ENCODE measurements around the gene RELN. TPM values are rescaled to one million over a fixed set of nuclear protein-coding genes. Genes with fewer than 3 reads are reported as not detected.

The RELN gene
- total and polyA plus RNA-seq, 2 donors (not counting 1 experiment from before 2014, with no cell fraction given): not detected

DNA sequence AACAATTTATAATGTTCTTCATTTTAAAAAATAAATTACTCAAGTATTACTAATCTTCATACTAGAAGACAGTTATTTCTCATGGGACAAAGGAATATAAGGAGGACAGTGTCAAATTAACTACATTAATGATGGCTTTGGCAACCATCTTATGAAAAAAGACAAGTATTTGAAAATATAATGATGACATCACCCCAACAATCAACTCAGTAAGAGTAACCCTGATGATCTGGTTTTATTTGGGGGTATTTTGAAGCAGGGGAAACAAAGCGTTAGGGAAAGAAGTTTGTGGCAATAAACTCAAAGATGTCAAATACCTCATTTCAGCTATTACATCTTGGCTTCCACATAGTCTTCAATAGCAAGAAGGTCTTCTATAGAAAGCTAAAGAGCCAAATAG is 29.0 kb upstream of the RELN start:
- POLR2A ChIA-PET: no interaction called here
- WGBS (ENCODE audit: insufficient coverage): no CpG with 5 or more reads among the region's 1 CpG
- CTCF ChIA-PET: no interaction called here
- Mint-ChIP-seq H3K4me3 (no peak overlapping the region), H3K27me3 (peaks cover 4% of the 10 kb centered on the region), H3K27ac (no peak overlapping the region), H3K9me3 (ENCODE audit: insufficient read depth) (no peaks in the 10 kb centered on the region), H3K4me1 (no peaks in the 10 kb centered on the region)
- H3K9ac ChIP-seq (ENCODE audit: low read length): no peak overlapping the region
- no peaks in the 10 kb centered on the region for H3K79me2 ChIP-seq (ENCODE audit: control insufficient read depth, insufficient read depth, low read length)
- ATAC-seq (ENCODE audit: low read depth) (no peak), DNase-seq (no peak)
- no peaks in the 10 kb centered on the region for H3K36me3 ChIP-seq (replicated peaks in 1 of 2; ENCODE audit: control extremely low read depth in 1 of 2, control insufficient read depth in 1 of 2, extremely low read depth in 1 of 2, insufficient read depth in 2 of 2, low read length in 1 of 2)
- H3K4me1 ChIP-seq (ENCODE audit: control insufficient read depth in 2 of 2, insufficient read depth in 2 of 2, low read length in 2 of 2): no peaks in the 10 kb centered on the region
- H3K27ac ChIP-seq (ENCODE audit: low read length in 2 of 2): no peak overlapping the region
- peaks cover 0 to 19% (median 0%) of the 10 kb centered on the region in 3 donors for H3K9me3 ChIP-seq (ENCODE audit: control extremely low read depth in 1 of 3, control insufficient read depth in 2 of 3, insufficient read depth in 1 of 3, low read length in 2 of 3)
- H3K4me3 ChIP-seq (ENCODE audit: control extremely low read depth in 1 of 5, extremely low read depth in 1 of 5, insufficient read depth in 1 of 5, low read depth in 2 of 5, low read length in 4 of 5): no peak overlapping the region
- intact Hi-C loops (cut with micrococcal nuclease): no loop called here
- no peaks in the 10 kb centered on the region for H3K27me3 ChIP-seq (replicated peaks in 1 of 4; ENCODE audit: control extremely low read depth in 1 of 4, control insufficient read depth in 3 of 4, insufficient read depth in 4 of 4, low read length in 3 of 4)
- H3K4me2 ChIP-seq (replicated peaks; ENCODE audit: low read depth, low read length, poor library complexity, severe bottlenecking): no peak overlapping the region
- H4K20me1 ChIP-seq (ENCODE audit: control insufficient read depth, insufficient read depth, low read length, poor library complexity, severe bottlenecking): no peaks in the 10 kb centered on the region
- H2AFZ ChIP-seq (ENCODE audit: insufficient read depth, low read depth, low read length, poor library complexity, severe bottlenecking): no peak overlapping the region
- TF ChIP-seq, protein P1, sequence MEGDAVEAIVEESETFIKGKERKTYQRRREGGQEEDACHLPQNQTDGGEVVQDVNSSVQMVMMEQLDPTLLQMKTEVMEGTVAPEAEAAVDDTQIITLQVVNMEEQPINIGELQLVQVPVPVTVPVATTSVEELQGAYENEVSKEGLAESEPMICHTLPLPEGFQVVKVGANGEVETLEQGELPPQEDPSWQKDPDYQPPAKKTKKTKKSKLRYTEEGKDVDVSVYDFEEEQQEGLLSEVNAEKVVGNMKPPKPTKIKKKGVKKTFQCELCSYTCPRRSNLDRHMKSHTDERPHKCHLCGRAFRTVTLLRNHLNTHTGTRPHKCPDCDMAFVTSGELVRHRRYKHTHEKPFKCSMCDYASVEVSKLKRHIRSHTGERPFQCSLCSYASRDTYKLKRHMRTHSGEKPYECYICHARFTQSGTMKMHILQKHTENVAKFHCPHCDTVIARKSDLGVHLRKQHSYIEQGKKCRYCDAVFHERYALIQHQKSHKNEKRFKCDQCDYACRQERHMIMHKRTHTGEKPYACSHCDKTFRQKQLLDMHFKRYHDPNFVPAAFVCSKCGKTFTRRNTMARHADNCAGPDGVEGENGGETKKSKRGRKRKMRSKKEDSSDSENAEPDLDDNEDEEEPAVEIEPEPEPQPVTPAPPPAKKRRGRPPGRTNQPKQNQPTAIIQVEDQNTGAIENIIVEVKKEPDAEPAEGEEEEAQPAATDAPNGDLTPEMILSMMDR (IDR thresholded peaks at IDR 0.05): no peak
- no peak for TF ChIP-seq EZH2 (IDR thresholded peaks at IDR 0.05; ENCODE audit: borderline replicate concordance, insufficient read depth, low read depth, low read length, poor library complexity, severe bottlenecking)

DNA sequence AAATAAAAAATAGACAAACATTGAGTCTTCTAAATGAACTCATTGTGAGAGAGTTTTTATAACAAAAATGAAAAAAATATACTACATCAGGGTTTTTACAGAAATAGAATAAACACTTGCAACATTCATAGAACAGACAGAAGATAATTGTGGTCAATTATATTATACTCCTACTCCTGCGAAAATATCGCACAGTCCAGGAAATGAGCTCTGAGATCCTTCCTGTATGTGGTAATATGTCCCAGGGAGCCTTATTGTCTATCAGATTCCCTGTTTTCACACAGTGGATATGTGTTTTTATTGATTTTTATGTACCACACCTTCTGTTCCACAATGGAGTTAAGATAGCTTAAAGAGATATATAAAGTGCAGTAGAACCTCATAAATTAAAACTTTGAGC is 27.5 kb upstream of the RELN start:
- Histone ChIP-seq H3K4me3 (ENCODE audit: control extremely low read depth in 1 of 5, extremely low read depth in 1 of 5, insufficient read depth in 1 of 5, low read depth in 2 of 5, low read length in 4 of 5) (no peak overlapping the region), H3K4me2 (replicated peaks; ENCODE audit: low read depth, low read length, poor library complexity, severe bottlenecking) (no peak overlapping the region), H3K9me3 (ENCODE audit: control extremely low read depth in 1 of 3, control insufficient read depth in 2 of 3, insufficient read depth in 1 of 3, low read length in 2 of 3) (peaks cover 0 to 6% (median 0%) of the 10 kb centered on the region in 3 donors), H3K27ac (ENCODE audit: low read length in 2 of 2) (no peak overlapping the region), H3K79me2 (ENCODE audit: control insufficient read depth, insufficient read depth, low read length) (no peaks in the 10 kb centered on the region), H3K27me3 (replicated peaks in 1 of 4; ENCODE audit: control extremely low read depth in 1 of 4, control insufficient read depth in 3 of 4, insufficient read depth in 4 of 4, low read length in 3 of 4) (no peaks in the 10 kb centered on the region), H2AFZ (ENCODE audit: insufficient read depth, low read depth, low read length, poor library complexity, severe bottlenecking) (no peak overlapping the region), H3K9ac (ENCODE audit: low read length) (no peak overlapping the region), H3K36me3 (replicated peaks in 1 of 2; ENCODE audit: control extremely low read depth in 1 of 2, control insufficient read depth in 1 of 2, extremely low read depth in 1 of 2, insufficient read depth in 2 of 2, low read length in 1 of 2) (no peaks in the 10 kb centered on the region), H3K4me1 (ENCODE audit: control insufficient read depth in 2 of 2, insufficient read depth in 2 of 2, low read length in 2 of 2) (no peaks in the 10 kb centered on the region), H4K20me1 (ENCODE audit: control insufficient read depth, insufficient read depth, low read length, poor library complexity, severe bottlenecking) (no peaks in the 10 kb centered on the region)
- ChIA-PET CTCF (no interaction called here), POLR2A (no interaction called here)
- H3K4me1 Mint-ChIP-seq: no peaks in the 10 kb centered on the region
- DNase-seq (no peak), ATAC-seq (ENCODE audit: low read depth) (no peak)
- peaks cover 6% of the 10 kb centered on the region for H3K27me3 Mint-ChIP-seq
- intact Hi-C loops (cut with micrococcal nuclease): no loop called here
- no peaks in the 10 kb centered on the region for H3K9me3 Mint-ChIP-seq (ENCODE audit: insufficient read depth)
- H3K27ac Mint-ChIP-seq: no peak overlapping the region
- TF ChIP-seq EZH2 (IDR thresholded peaks at IDR 0.05; ENCODE audit: borderline replicate concordance, insufficient read depth, low read depth, low read length, poor library complexity, severe bottlenecking): no peak
- no peak overlapping the region for H3K4me3 Mint-ChIP-seq
- WGBS (ENCODE audit: insufficient coverage): no CpG with 5 or more reads among the region's 2 CpGs

Data from B cell (primary cell).